KBM-7 (cell line): Measurements from ENCODE around the gene EDIL3.
"Not testable (repeated sequence)": the region's sequence is repeated elsewhere in the genome, so short reads cannot be mapped to it uniquely, and the experiment has no call there.

Experiments used
- DNase-seq: peaks from one replicate; pipeline ENCODE4 v3.0.0-alpha.2; 2015
- in situ Hi-C: fragments of 300-500 bp; cut with MboI; formaldehyde crosslinking; loops from 2 replicates; pipeline ENCODE4 v1.14.3; 2020; ENCODE audit warnings: low sequenced_read_pairs, low pct_unique_long_range_greater_than_20kb, mixed read lengths

The EDIL3 gene

GRCh38 chr5:84381502-84382362 lies 2.9 kb downstream of the EDIL3 start:
- DNase-seq: no peak
- in situ Hi-C loops: no loop called here

GRCh38 chr5:84379749-84380148 lies 4.9 kb downstream of the EDIL3 start:
- DNase-seq: no peak
- in situ Hi-C loops: no loop called here

GRCh38 chr5:84378961-84379360 lies 5.7 kb downstream of the EDIL3 start:
- in situ Hi-C loops: no loop called here
- no peak for DNase-seq

GRCh38 chr5:84378420-84378819 lies 6.3 kb downstream of the EDIL3 start:
- no peak for DNase-seq
- in situ Hi-C loops: no loop called here

GRCh38 chr5:84376346-84376745 lies 8.3 kb downstream of the EDIL3 start:
- no peak for DNase-seq
- in situ Hi-C loops: no loop called here

- no peak for DNase-seq
- in situ Hi-C loops: no loop called here
Measured at GRCh38 chr5:84374568-84374967, 10.1 kb downstream of the EDIL3 start.

GRCh38 chr5:84373506-84373905 lies 11.2 kb downstream of the EDIL3 start:
- in situ Hi-C loops: no loop called here

GRCh38 chr5:84372066-84372695 lies 12.5 kb downstream of the EDIL3 start:
- in situ Hi-C loops: no loop called here

More at GRCh38 chr5:84373506-84373905, 11.2 kb downstream of the EDIL3 start:
- no peak for DNase-seq

GRCh38 chr5:84370176-84370575 lies 14.5 kb downstream of the EDIL3 start:
- in situ Hi-C loops: no loop called here
- no peak for DNase-seq

More at GRCh38 chr5:84372066-84372695, 12.5 kb downstream of the EDIL3 start:
- no peak for DNase-seq

GRCh38 chr5:84364043-84364442 lies 20.6 kb downstream of the EDIL3 start:
- no peak for DNase-seq
- in situ Hi-C loops: no loop called here

GRCh38 chr5:84362061-84362720 lies 22.5 kb downstream of the EDIL3 start:
- in situ Hi-C loops: no loop called here
- DNase-seq: no peak

GRCh38 chr5:84361572-84361971 lies 23.1 kb downstream of the EDIL3 start:
- DNase-seq: no peak
- in situ Hi-C loops: no loop called here

- in situ Hi-C loops: no loop called here
- no peak for DNase-seq
Measured at GRCh38 chr5:84360056-84360455, 24.6 kb downstream of the EDIL3 start.

GRCh38 chr5:84354101-84354500 lies 30.6 kb downstream of the EDIL3 start:
- in situ Hi-C loops: no loop called here
- DNase-seq: no peak

GRCh38 chr5:84344788-84345187 lies 39.9 kb downstream of the EDIL3 start:
- DNase-seq: no peak
- in situ Hi-C loops: no loop called here

GRCh38 chr5:84343171-84343570 lies 41.5 kb downstream of the EDIL3 start:
- no peak for DNase-seq
- in situ Hi-C loops: no loop called here

- no peak for DNase-seq
- in situ Hi-C loops: no loop called here
Measured at GRCh38 chr5:84332106-84332505, 52.6 kb downstream of the EDIL3 start.

GRCh38 chr5:84327591-84327990 lies 57.1 kb downstream of the EDIL3 start:
- no peak for DNase-seq
- in situ Hi-C loops: no loop called here

- in situ Hi-C loops: no loop called here
- DNase-seq: no peak
Measured at GRCh38 chr5:84322646-84323045, 62.0 kb downstream of the EDIL3 start.

- DNase-seq, in situ Hi-C loops: not testable (repeated sequence)
Measured at GRCh38 chr5:84317826-84318225, 66.9 kb downstream of the EDIL3 start.
